Measurements from ENCODE around the gene KRTAP4-5.
"Not testable (repeated sequence)": the region's sequence is repeated elsewhere in the genome, so short reads cannot be mapped to it uniquely, and the experiment has no call there.

The KRTAP4-5 gene

DNA sequence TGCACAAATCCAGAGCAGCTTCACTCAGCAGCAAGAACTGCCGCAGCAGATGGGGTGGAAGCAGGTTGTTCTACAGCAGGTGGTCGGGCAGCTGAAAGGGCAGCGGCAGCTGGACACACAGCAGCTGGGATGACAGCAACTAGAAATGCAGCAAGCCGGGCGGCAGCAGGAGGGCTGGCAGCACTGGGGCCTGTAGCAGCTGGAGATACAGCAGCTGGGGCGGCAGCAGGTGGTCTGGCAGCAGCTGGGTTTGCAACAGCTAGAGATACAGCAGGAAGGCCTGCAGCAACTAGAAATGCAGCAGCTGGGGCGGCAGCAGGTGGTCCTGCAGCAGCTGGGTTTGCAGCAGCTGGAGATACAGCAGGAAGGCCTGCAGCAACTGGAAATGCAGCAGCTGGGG lies 17.9 kb upstream of the KRTAP4-5 start:
- H2AFZ ChIP-seq (ENCODE audit: low read depth, low read length): no peak overlapping the region
- H3K4me1 ChIP-seq (ENCODE audit: insufficient read depth, low read length): no peaks in the 10 kb centered on the region
- no peaks in the 10 kb centered on the region for H3K36me3 ChIP-seq (ENCODE audit: insufficient read depth, low read length)
- H3K27me3 ChIP-seq (ENCODE audit: insufficient read depth, low read length): no peaks in the 10 kb centered on the region
- no peaks in the 10 kb centered on the region for H3K9me3 ChIP-seq (ENCODE audit: low read length)
- no peak overlapping the region for H3K4me3 ChIP-seq (ENCODE audit: low read length)

DNA sequence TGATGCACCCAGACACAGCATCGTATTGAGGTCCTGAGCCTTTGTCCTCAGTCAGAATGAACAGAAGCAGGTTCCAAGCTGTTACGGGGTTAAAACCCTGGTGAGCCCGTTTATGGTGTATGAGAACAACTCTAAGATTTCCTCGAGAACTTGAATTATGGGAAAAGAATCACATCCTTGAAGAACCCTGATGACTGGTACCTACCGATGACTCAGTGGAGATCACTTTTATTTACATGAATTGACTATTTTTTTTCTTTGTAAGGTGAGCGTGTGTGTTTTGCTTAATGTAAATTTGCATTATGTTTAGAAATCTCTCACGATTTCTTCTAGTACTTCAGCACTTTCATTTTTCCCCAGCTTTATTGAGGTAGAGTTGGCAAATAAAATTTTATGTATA lies 14.2 kb upstream of the KRTAP4-5 start:
- Histone ChIP-seq H3K4me1 (ENCODE audit: insufficient read depth, low read length) (no peaks in the 10 kb centered on the region), H2AFZ (ENCODE audit: low read depth, low read length) (no peak overlapping the region), H3K27me3 (ENCODE audit: insufficient read depth, low read length) (no peaks in the 10 kb centered on the region), H3K36me3 (ENCODE audit: insufficient read depth, low read length) (no peaks in the 10 kb centered on the region), H3K4me3 (ENCODE audit: low read length) (no peak overlapping the region), H3K9me3 (ENCODE audit: low read length) (no peaks in the 10 kb centered on the region)

DNA sequence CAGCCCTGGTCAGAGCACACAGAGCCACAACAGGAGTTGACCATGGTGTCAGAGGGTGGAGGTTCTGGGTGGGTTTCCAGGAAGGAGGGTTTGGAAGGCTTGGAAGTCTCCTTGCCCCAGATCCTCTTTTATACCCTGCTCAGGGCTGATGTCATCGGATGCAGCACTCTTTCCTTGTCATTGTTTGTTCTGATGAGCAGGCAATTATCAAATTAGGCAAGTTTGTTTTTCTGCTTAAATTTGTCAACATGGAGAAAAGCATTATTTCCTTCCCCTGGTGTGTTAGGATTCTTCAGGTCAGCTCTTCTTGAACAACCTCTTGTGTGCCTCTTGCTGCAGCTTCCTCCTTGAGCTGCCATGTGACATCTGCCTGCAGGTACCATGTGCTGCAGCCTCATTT lies 11.0 kb upstream of the KRTAP4-5 start, which contains the start of gene KRTAP4-4:
KRTAP4-4 (minus strand) TSS at position 101 of the 400 bp plus-strand sequence; CDS start at position 44, 57 bp downstream.
- H2AFZ ChIP-seq (ENCODE audit: low read depth, low read length): no peak within 1 kb of the TSS

DNA sequence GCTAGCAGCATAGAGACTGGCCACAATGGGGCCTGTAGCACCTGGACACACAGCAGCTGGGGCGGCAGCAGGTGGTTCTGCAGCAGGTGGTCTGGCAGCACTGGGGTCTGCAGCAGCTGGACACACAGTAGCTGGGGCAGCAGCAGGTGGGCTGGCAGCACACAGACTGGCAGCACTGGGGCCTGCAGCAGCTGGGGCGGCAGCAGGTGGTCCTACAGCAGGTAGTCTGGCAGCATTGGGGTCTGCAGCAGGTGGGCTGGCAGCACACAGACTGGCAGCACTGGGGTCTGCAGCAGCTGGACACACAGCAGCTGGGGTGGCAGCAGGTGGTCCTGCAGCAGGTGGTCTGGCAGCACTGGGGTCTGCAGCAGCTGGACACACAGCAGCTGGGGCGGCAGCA lies 10.6 kb upstream of the KRTAP4-5 start:
- not testable (repeated sequence) for H2AFZ ChIP-seq (ENCODE audit: low read depth, low read length); H3K36me3 ChIP-seq (ENCODE audit: insufficient read depth, low read length); H3K9me3 ChIP-seq (ENCODE audit: low read length); H3K4me3 ChIP-seq (ENCODE audit: low read length); H3K4me1 ChIP-seq (ENCODE audit: insufficient read depth, low read length); H3K27me3 ChIP-seq (ENCODE audit: insufficient read depth, low read length)

More for the DNA sequence above, 11.0 kb upstream of the KRTAP4-5 start, which contains the start of gene KRTAP4-4:
- Histone ChIP-seq H3K36me3 (ENCODE audit: insufficient read depth, low read length) (no peaks in the 10 kb centered on the region), H3K9me3 (ENCODE audit: low read length) (no peaks in the 10 kb centered on the region), H3K4me1 (ENCODE audit: insufficient read depth, low read length) (no peaks in the 10 kb centered on the region), H3K4me3 (ENCODE audit: low read length) (no peak within 1 kb of the TSS), H3K27me3 (ENCODE audit: insufficient read depth, low read length) (no peaks in the 10 kb centered on the region)

DNA sequence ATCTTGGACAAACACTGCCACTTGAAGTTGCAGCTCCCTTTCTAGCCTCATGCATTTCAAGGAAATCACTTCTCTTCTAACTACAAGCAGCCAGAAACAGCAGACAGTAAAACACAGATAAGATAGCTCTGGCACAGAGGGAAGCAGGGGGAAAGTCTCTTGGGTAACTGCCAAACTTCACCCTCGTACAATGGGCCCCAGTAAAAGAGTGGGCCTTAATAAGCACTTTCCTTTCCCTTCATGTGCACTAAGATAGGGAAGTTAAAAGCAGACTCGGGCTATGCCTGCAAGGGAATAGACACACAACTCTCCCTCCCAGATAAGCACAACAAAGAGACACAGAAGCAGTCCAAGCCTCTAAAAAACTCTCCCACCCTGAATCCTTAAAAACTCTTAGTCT lies 4.2 kb upstream of the KRTAP4-5 start:
- Histone ChIP-seq H3K9me3 (ENCODE audit: low read length) (no peaks in the 10 kb centered on the region), H2AFZ (ENCODE audit: low read depth, low read length) (no peak overlapping the region), H3K27me3 (ENCODE audit: insufficient read depth, low read length) (no peaks in the 10 kb centered on the region), H3K4me3 (ENCODE audit: low read length) (no peak overlapping the region), H3K36me3 (ENCODE audit: insufficient read depth, low read length) (no peaks in the 10 kb centered on the region), H3K4me1 (ENCODE audit: insufficient read depth, low read length) (no peaks in the 10 kb centered on the region)

DNA sequence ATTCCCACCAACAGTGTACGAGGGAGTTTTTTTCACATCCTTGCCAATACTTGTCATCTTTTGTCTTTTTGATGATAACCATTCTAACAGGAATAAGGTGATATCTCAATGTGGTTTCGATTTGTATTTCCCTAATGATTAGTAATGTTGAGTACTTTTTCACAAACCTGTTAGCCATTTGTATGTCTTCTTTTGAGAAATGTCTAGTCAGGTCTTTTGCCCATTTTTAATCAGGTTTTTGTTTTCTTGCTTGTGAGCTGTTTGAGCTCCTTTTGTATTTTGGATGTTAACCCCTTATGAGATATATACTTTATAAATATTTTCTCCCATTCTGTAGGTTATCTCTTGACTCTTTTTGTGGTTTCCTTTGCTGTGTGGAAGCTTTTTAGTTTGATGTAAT lies 1.9 kb upstream of the KRTAP4-5 start:
- H3K4me1 ChIP-seq (ENCODE audit: insufficient read depth, low read length): no peaks in the 10 kb centered on the region
- no peak overlapping the region for H3K4me3 ChIP-seq (ENCODE audit: low read length)
- no peak overlapping the region for H2AFZ ChIP-seq (ENCODE audit: low read depth, low read length)
- H3K36me3 ChIP-seq (ENCODE audit: insufficient read depth, low read length): no peaks in the 10 kb centered on the region
- H3K9me3 ChIP-seq (ENCODE audit: low read length): no peaks in the 10 kb centered on the region
- H3K27me3 ChIP-seq (ENCODE audit: insufficient read depth, low read length): no peaks in the 10 kb centered on the region

DNA sequence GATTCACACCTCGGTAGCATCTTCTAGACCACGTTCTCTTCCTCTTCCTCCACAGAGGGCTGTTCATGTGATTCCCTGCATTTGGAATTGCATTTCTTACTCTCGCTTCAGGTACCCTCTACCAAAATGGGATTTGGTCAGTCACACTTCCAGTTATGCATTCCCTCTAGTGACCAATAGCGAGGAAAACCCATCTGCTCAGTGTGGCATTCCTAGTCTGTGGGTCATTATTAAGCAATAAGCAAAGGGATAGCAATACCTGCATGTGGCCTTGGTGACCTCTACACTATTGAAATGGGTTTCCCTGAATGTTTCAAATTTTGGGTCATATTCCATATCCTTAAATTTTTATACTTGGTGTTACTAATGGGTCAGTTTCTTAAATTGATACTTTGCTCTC lies 401 bp upstream of the KRTAP4-5 start:
- no peak overlapping the region for H3K4me3 ChIP-seq (ENCODE audit: low read length)
- no peaks in the 10 kb centered on the region for H3K36me3 ChIP-seq (ENCODE audit: insufficient read depth, low read length)
- no peaks in the 10 kb centered on the region for H3K4me1 ChIP-seq (ENCODE audit: insufficient read depth, low read length)
- H3K27me3 ChIP-seq (ENCODE audit: insufficient read depth, low read length): no peaks in the 10 kb centered on the region
- H2AFZ ChIP-seq (ENCODE audit: low read depth, low read length): no peak overlapping the region
- H3K9me3 ChIP-seq (ENCODE audit: low read length): no peaks in the 10 kb centered on the region

DNA sequence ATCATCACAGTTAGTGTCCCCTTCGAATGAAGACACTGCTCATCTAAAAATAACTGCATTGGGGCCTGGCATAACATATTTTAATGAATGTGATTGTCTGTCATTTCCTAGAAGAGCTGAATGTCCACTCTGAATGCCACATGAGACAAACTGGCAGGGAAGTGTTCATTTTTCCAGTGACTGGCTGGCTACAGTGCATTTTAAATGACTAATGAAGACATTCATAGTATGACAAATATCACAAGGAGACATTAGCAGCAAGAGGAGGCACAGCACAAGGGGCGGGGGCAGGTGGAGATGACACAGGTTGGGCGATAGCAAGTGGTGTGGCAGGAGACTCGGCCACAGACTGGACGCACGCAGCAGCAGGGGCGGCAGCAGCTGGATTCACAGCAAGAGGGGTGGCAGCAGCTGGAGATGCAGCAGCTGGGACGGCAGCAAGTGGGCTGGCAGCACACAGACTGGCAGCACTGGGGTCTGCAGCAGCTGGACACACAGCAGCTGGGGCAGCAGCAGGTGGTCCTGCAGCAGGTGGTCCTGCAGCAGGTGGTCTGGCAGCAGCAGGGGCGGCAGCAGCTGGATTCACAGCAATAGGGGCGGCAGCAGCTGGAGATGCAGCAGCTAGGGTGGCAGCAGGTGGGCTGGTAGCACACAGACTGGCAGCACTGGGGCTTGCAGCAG lies 514 bp downstream of the KRTAP4-5 start:
- not testable (repeated sequence) for H3K27me3 ChIP-seq (ENCODE audit: insufficient read depth, low read length); H3K4me1 ChIP-seq (ENCODE audit: insufficient read depth, low read length); H3K4me3 ChIP-seq (ENCODE audit: low read length); H3K36me3 ChIP-seq (ENCODE audit: insufficient read depth, low read length); H3K9me3 ChIP-seq (ENCODE audit: low read length); H2AFZ ChIP-seq (ENCODE audit: low read depth, low read length)

DNA sequence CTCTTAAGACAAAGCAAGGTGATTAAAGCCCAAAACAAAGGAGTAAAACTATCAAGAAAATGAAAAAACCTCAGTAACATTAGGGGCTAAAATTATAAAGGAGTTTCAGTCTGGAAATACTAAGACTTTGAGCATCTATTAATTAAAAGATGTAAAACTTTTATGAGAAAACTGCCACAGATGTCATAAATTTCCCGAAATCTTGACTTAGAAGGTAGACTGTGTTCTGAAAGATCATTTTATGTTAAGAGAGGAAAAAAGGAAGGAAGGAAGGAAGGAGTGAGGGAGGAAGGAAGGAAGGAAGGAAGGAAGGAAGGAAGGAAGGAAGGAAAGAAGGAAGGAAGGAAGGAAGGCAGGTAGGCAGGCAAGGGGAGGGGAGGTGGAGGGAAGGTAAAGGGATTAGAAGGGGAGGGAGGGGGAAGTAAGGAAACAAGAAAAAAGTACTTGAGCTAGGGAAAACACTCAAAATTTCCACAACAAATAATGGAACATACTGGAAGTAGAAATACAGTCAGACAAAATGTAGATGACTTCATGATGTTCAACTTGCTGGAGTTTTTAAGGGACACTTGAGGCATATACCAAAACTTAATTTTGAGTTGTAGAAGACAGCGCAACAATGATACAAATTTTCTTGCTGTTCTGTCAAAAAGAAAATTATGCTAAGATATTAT lies 2.0 kb downstream of the KRTAP4-5 start:
- H2AFZ ChIP-seq (ENCODE audit: low read depth, low read length): no peak overlapping the region
- H3K9me3 ChIP-seq (ENCODE audit: low read length): no peaks in the 10 kb centered on the region
- no peaks in the 10 kb centered on the region for H3K4me1 ChIP-seq (ENCODE audit: insufficient read depth, low read length)
- no peak overlapping the region for H3K4me3 ChIP-seq (ENCODE audit: low read length)
- no peaks in the 10 kb centered on the region for H3K27me3 ChIP-seq (ENCODE audit: insufficient read depth, low read length)
- no peaks in the 10 kb centered on the region for H3K36me3 ChIP-seq (ENCODE audit: insufficient read depth, low read length)

DNA sequence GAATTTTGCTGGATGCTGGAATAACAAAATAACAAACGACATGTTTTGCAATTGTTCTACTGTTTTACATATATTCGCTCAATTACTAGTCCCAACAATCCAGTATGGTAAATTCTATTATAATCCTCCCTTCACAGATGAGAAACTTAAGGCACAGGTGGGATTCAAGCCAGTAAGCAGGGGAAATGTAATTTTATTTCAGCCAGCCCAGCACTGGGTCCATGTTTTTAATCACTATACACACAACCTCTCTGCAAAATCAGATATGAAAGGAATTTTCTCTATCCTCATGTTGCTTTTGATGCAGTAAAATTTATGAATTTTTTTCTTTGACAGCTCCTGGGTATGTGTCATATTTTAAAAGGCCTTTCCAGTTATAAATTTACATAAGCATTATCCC lies 4.4 kb downstream of the KRTAP4-5 start:
- Histone ChIP-seq H3K9me3 (ENCODE audit: low read length) (no peaks in the 10 kb centered on the region), H2AFZ (ENCODE audit: low read depth, low read length) (no peak overlapping the region), H3K36me3 (ENCODE audit: insufficient read depth, low read length) (no peaks in the 10 kb centered on the region), H3K27me3 (ENCODE audit: insufficient read depth, low read length) (no peaks in the 10 kb centered on the region), H3K4me3 (ENCODE audit: low read length) (no peak overlapping the region), H3K4me1 (ENCODE audit: insufficient read depth, low read length) (no peaks in the 10 kb centered on the region)

DNA sequence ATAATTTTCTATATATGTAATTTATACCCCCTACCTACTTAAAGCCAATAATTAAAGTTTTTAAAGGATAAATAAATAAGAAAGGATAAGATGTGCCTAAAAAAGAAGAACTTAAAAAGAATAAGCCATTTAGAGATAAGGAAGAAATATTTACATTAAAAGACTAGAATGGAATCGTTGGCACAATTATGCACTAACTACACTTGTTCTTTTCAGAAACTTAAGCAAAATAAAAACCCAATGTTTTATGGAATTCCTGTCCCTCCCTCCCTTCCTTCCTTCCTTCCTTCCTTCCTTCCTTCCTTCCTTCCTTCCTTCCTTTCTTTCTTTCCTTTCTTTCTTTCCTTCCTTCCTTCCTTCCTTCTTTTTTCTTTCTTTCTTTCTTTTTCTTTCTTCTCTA lies 4.8 kb downstream of the KRTAP4-5 start:
- H3K36me3 ChIP-seq (ENCODE audit: insufficient read depth, low read length): no peaks in the 10 kb centered on the region
- H3K9me3 ChIP-seq (ENCODE audit: low read length): no peaks in the 10 kb centered on the region
- H2AFZ ChIP-seq (ENCODE audit: low read depth, low read length): no peak overlapping the region
- H3K27me3 ChIP-seq (ENCODE audit: insufficient read depth, low read length): no peaks in the 10 kb centered on the region
- no peak overlapping the region for H3K4me3 ChIP-seq (ENCODE audit: low read length)
- no peaks in the 10 kb centered on the region for H3K4me1 ChIP-seq (ENCODE audit: insufficient read depth, low read length)

DNA sequence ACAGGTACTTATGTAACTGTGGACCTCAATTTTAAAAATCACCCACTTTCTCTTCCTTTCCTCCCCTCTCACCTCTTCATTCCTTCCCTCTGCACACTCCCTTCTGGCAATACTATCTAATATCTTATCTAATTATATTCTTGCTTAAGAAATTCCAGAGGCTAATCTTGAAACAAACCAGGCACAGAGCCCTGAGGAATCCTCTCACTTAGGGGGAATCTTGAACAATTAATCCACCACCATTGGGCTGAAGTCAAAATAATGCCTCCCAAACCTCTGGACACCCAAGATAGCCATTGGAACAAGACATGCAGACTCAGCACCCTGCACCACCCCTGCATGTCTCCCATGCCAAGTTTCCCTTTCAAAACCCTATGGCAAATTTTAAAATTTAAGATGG lies 8.3 kb downstream of the KRTAP4-5 start:
- no peaks in the 10 kb centered on the region for H3K36me3 ChIP-seq (ENCODE audit: insufficient read depth, low read length)
- H2AFZ ChIP-seq (ENCODE audit: low read depth, low read length): no peak overlapping the region
- no peak overlapping the region for H3K4me3 ChIP-seq (ENCODE audit: low read length)
- H3K4me1 ChIP-seq (ENCODE audit: insufficient read depth, low read length): no peaks in the 10 kb centered on the region
- H3K9me3 ChIP-seq (ENCODE audit: low read length): no peaks in the 10 kb centered on the region
- H3K27me3 ChIP-seq (ENCODE audit: insufficient read depth, low read length): no peaks in the 10 kb centered on the region

DNA sequence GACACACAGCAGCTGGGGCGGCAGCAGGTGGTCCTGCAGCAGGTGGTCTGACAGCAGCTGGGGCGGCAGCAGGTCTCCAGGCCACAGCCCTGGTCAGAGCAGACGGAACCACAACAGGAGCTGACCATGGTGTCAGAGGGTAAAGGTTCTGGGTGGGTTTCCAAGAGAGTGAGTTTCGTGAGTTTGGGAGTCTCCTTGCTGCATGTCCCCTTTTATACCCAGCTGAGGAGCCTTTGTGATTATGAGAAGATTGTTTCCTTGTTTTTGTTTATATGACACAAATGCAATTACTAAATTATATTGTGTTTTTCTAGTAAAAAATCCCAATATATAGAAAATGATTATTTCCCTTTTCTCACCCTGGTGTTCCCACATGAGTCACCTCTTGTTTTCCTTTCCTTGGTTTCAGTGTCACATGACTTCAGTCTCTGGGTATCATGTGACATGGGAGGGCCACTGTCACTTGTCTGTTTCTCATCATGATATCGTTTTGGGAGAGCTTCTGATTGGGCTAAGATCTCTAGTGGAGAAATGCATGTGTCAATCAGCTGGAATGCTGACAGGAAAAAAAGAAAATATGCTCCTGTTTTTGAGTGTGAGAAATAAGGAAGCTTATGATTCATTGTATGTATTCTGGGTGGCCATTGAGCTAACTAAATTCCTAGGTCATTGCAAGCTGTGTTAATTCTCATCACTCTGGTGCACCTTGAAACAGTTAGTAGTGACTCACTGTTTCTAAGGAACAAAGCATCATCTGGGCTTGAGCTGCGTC lies 9.1 kb downstream of the KRTAP4-5 start, which contains the start of gene KRTAP4-6:
KRTAP4-6 (minus strand) TSS at position 185 of the 772 bp plus-strand sequence; CDS start at position 128, 57 bp downstream.
- H3K27me3 ChIP-seq (ENCODE audit: insufficient read depth, low read length): no peaks in the 10 kb centered on the region
- H3K36me3 ChIP-seq (ENCODE audit: insufficient read depth, low read length): no peaks in the 10 kb centered on the region
- no peaks in the 10 kb centered on the region for H3K4me1 ChIP-seq (ENCODE audit: insufficient read depth, low read length)
- no peak within 1 kb of the TSS for H2AFZ ChIP-seq (ENCODE audit: low read depth, low read length)
- H3K4me3 ChIP-seq (ENCODE audit: low read length): no peak within 1 kb of the TSS
- no peaks in the 10 kb centered on the region for H3K9me3 ChIP-seq (ENCODE audit: low read length)

All from neuron (in vitro differentiated cells).